Stimulated activated CD8-positive, alpha-beta memory T cell treated with anti-CD3 and anti-CD28 coated beads, Interleukin-7, amount 100 ng/mL, for 48 hours (primary cell): ENCODE results near the gene SERPINE1.
"Not testable (repeated sequence)": the region's sequence is repeated elsewhere in the genome, so short reads cannot be mapped to it uniquely, and the experiment has no call there.

ENCODE experiments used
- DNase-seq, 2 donors: peaks; one replicate each; pipeline ENCODE4 v3.0.0-alpha.2; 2020; ENCODE audit warnings: low read depth in 1 of 2; ENCODE audit errors: extremely low read depth in 1 of 2

The SERPINE1 gene

DNA sequence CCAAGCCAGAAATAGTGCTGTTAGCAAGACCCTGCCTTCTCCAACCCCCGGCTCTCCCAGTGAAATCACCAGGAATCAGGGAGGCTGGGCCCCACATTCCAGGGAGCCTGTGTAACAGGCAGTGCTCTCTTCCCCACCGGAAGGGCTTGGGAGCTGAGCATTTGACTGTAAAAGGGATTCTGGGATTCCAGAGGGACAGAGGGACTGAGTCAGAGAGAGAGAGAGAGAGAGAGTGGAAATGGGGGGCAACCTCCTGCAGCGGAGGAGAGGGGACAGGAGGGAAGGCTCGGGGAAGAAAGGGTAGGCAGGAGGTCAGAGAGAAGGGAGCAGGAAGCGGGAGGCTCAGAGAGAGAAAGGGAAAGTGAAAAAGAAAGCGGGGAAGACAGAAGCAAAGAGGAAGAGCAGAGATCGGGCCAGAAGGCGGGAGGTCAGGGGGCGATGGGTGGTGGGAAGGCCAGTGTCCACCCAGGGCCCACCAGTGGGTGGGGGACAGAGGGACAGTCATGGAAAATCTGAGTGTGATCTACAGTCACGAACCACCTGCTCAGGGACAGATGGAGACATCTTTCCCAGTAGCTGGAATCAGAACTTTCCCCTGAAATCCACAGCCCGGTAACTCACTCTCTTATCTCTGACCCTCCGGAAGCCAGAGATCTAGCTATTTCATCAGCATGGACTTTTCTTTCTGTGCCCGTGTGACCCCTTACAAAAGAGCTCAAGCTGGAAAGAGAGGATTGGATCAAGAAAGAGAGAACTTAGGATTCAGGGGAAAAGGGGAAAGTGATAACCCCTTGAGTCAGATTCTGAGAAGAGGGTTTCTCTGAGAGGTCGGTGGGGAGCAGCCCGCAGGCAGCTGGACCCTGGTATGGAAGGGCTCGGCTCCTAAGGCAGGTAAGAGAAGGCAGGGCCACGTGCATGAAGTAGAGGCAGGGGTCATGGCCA lies 4.6 kb upstream of the SERPINE1 start:
- no peak for DNase-seq

DNA sequence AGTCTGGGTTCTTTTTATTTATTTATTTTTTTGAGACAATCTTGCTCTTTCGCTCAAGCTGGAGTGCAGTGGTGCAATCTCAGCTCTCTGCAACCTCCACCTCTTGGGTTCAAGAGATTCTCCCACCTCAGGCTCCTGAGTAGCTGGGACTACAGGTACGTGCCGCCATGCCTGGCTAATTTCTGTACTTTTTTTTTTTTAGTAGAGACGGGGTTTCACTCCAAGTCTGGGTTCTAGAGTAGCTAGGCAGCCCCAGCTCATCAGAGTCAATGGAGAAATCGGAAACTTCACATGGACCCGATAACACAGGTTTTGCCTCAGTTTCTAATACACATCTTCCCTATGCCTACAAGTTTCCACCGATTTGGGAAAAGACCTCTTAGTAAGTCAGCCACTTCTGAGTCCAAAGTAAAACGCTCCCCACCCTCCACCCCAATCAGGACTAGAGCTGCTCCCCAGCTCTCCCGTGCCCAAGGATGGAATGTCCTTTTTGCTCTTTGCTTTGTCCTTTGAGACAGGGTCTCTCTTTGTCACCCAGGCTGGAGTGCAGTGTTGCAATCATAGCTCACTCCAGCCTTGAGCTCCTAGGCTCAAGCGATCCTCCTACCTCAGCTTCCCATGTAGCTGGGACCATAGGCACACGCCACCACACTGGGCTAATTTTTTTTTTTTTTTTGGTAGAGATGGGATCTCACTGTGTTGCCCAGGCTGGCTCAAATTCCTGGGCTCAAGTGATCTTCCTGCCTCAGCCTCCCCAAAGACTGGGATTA lies 3.8 kb upstream of the SERPINE1 start:
- no peak for DNase-seq

DNA sequence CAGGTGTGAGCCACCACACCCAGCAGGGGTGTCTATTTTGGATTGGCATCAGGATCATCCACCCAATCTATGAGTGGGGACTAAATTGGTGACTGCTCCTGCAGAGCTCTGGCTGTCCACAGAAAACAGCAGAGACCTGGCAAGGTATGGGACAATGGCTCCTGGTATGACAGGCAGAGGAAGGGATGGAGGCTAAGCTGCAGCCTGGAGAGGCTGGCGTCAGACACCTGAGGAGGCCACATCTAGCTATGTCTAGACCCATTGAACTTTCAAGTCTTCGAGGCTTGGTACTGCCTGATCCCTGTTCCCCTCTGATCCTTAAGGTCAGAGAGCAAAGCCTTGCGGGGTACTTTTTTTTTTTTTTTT lies 3.2 kb upstream of the SERPINE1 start:
- DNase-seq = no peak

DNA sequence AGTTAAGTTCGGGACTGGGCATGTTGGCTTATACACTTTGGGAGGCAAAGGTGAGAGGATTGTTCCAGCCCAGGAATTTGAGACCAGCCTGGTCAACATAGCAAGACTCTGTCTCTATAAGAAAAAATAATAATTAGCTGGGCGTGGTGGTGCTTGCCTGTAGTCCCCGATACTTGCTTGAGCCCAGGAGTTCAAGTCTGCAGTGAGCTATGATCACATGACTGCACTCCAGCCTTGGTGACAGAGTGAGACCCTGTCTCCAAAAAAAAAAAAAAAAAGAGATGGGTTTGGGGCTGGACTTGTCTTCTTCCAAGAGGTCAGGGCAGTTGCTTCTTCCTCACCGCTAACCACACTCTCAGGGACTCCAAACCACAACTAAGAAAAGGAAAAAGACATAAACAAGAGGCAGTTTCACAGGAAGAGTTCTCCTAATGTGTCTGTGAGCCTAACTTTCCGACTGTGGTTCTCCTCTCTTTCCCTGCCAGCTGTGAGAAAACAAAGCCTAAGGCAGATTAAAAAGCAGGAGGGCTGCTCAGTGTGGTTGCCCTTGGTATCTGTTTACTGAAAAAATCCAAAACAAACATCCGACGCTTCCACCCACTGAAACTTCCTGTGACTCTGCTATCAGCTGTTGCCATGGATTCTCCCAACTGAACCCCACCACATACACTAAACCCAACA lies 2.4 kb upstream of the SERPINE1 start:
- no peak for DNase-seq

DNA sequence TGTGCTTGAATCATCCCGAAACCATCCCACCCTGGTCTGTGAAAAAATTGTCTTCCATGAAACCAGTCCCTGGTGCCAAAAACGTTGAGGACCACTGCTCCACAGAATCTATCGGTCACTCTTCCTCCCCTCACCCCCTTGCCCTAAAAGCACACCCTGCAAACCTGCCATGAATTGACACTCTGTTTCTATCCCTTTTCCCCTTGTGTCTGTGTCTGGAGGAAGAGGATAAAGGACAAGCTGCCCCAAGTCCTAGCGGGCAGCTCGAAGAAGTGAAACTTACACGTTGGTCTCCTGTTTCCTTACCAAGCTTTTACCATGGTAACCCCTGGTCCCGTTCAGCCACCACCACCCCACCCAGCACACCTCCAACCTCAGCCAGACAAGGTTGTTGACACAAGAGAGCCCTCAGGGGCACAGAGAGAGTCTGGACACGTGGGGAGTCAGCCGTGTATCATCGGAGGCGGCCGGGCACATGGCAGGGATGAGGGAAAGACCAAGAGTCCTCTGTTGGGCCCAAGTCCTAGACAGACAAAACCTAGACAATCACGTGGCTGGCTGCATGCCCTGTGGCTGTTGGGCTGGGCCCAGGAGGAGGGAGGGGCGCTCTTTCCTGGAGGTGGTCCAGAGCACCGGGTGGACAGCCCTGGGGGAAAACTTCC lies 784 bp upstream of the SERPINE1 start:
- no peak for DNase-seq

GRCh38 chr7:101127460-101128039 lies 646 bp downstream of the SERPINE1 start:
- no peak for DNase-seq

- DNase-seq = no peak
These were observed 1.3 kb downstream of the SERPINE1 start for GRCh38 chr7:101128040-101128834.

- DNase-seq = no peak
These were observed 2.8 kb downstream of the SERPINE1 start for GRCh38 chr7:101129603-101130117.

DNA sequence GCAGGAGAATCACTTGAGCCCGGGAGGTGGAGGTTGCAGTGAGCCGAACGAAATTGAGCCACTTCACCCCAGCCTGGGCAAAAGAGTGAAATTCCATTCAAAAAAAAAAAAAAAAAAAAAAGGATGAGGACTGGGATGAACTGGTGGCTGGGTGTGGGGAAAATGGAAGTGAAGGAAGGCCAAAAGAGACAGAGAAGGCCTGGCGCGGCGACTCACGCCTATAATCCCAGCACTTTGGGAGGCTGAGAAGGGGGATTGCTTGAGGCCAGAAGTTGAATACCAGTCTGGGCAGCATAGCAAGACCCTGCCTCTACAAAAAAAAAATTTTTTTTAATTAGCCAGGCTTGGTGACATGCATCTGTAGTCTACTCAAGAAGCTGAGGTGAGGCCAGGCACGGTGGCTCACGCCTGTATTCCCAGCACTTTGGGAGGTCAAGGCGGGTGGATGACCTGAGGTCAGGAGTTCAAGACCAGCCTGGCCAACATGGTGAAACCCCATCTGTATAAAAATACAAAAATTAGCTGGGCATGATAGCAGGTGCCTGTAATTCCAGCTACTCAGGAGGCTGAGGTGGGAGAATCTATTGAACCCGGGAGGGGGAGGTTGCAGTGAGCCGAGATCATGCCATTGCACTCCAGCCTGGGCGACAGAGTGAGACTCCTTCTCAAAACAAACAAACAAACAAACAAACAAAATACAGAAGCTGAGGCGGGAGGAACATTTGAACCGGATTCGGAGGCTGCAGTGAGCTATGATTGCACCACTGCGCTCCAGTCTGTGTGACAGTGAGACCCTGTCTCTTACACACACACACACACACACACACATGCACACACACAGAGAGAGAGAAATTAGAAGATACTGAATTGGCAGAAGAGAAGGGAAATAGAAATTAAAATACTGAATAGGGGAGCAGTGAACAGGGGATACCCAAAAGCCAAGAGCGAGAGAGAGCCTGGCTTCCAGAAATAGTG lies 6.0 kb downstream of the SERPINE1 start:
- not testable (repeated sequence) for DNase-seq

- no peak for DNase-seq
These were observed 6.9 kb downstream of the SERPINE1 start for GRCh38 chr7:101133621-101134398.

DNA sequence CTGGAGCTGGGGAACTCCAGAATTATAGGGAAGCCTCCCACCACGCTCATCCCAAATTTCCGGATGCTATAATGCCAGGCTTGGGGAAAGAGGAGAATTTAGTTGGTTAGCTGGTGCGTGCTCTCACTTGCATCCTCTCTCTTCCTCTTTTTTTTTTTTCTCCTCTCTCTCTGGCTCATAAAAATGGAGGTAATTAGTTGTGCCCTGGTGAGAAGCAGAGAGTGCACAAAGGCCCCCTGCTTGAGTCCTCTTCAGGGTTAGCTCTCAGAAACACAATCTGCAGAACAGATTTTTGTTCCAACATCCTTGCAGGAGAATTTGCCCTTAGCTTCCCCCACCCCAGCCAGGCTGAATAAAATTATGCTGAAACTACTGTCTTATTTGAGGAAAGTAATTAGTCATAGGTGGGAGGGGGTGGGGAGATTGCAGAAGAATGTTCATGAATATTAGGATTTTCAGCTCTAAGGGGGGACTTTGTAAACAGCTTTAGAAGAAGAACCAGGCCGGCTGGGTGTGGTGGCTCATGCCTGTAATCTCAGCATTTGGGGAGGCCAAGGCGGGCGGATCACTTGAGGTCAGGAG lies 7.6 kb downstream of the SERPINE1 start:
- no peak for DNase-seq

DNA sequence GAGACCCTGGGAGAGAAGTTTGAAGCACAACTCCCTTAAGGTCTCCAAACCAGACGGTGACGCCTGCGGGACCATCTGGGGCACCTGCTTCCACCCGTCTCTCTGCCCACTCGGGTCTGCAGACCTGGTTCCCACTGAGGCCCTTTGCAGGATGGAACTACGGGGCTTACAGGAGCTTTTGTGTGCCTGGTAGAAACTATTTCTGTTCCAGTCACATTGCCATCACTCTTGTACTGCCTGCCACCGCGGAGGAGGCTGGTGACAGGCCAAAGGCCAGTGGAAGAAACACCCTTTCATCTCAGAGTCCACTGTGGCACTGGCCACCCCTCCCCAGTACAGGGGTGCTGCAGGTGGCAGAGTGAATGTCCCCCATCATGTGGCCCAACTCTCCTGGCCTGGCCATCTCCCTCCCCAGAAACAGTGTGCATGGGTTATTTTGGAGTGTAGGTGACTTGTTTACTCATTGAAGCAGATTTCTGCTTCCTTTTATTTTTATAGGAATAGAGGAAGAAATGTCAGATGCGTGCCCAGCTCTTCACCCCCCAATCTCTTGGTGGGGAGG lies 10.8 kb downstream of the SERPINE1 start:
- no peak for DNase-seq

DNA sequence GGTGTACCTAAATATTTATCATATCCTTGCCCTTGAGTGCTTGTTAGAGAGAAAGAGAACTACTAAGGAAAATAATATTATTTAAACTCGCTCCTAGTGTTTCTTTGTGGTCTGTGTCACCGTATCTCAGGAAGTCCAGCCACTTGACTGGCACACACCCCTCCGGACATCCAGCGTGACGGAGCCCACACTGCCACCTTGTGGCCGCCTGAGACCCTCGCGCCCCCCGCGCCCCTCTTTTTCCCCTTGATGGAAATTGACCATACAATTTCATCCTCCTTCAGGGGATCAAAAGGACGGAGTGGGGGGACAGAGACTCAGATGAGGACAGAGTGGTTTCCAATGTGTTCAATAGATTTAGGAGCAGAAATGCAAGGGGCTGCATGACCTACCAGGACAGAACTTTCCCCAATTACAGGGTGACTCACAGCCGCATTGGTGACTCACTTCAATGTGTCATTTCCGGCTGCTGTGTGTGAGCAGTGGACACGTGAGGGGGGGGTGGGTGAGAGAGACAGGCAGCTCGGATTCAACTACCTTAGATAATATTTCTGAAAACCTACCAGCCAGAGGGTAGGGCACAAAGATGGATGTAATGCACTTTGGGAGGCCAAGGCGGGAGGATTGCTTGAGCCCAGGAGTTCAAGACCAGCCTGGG lies 11.4 kb downstream of the SERPINE1 start:
- DNase-seq = peak; percentile 67 to 87

GRCh38 chr7:101140339-101140699 lies 13.4 kb downstream of the SERPINE1 start:
- DNase-seq = no peak

DNA sequence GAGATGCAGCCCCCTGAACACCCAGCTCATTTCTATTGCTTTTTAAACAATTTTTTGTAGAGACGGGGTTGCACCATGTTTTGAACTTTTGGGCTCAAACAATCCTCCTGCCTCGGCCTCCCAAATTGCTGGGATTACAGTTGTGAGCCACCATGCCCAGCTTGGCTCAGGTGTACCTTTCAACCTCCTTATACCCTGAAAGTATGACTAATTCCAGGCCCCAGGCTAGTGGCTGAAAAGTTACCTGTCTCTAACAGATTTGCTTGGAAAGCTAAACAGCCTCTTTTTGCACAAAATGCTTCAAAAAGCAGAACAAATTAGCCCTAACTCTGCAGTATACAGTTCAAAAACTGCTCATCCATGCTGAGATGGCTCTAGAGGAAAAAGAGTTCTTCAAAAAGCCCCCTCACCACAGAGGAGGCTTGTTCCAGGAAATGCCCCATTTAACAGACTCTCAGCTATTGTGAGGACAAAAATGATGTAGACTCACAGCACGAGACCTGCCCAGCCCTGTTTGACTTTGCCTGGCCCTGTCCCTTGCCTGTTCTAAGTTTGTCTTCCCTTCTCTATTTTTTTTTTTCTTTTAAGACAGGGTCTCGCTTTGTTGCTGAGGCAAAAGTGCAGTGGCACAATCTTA lies 14.0 kb downstream of the SERPINE1 start:
- no peak for DNase-seq
